ENCODE data around the gene FAM81B.
A peak's percentile ranks its signal among the peaks of the same experiment; 100 is the strongest.
"Not testable (repeated sequence)": the region's sequence is repeated elsewhere in the genome, so short reads cannot be mapped to it uniquely, and the experiment has no call there.

Gene FAM81B

GRCh38 chr5:95390812-95391492, at the start of gene FAM81B:
FAM81B (plus strand) TSS chr5:95391366; CDS start chr5:95391390, 24 bp downstream.
- DNase-seq, result no peak

- not testable (repeated sequence) for DNase-seq
Measured at GRCh38 chr5:95341444-95341843, 49.7 kb upstream of the FAM81B start.

GRCh38 chr5:95347506-95348120, 43.6 kb upstream of the FAM81B start:
- DNase-seq, result no peak

- DNase-seq, result no peak
Measured at GRCh38 chr5:95350631-95351030, 40.5 kb upstream of the FAM81B start.

GRCh38 chr5:95352691-95353090, 38.5 kb upstream of the FAM81B start:
- no peak for DNase-seq

- no peak for DNase-seq
Measured at GRCh38 chr5:95358320-95358719, 32.8 kb upstream of the FAM81B start.

- DNase-seq, result no peak
Measured at GRCh38 chr5:95358848-95359247, 32.3 kb upstream of the FAM81B start.

- DNase-seq, result not testable (repeated sequence)
Measured at GRCh38 chr5:95360667-95361066, 30.5 kb upstream of the FAM81B start.

- peak; percentile 1 to 43 for DNase-seq
Measured at GRCh38 chr5:95365302-95366095, 25.7 kb upstream of the FAM81B start.

- DNase-seq, result no peak
Measured at GRCh38 chr5:95369782-95370181, 21.4 kb upstream of the FAM81B start.

GRCh38 chr5:95374061-95374460, 17.1 kb upstream of the FAM81B start:
- DNase-seq, result no peak

- DNase-seq, result no peak
Measured at GRCh38 chr5:95375591-95375990, 15.6 kb upstream of the FAM81B start.

GRCh38 chr5:95379133-95379532, 12.0 kb upstream of the FAM81B start:
- DNase-seq, result no peak

- DNase-seq, result no peak
Measured at GRCh38 chr5:95380103-95380628, 11.0 kb upstream of the FAM81B start.

GRCh38 chr5:95382801-95383200, 8.4 kb upstream of the FAM81B start:
- no peak for DNase-seq

- DNase-seq, result no peak
Measured at GRCh38 chr5:95384485-95385213, 6.5 kb upstream of the FAM81B start.

GRCh38 chr5:95385334-95385733, 5.8 kb upstream of the FAM81B start:
- no peak for DNase-seq

- not testable (repeated sequence) for DNase-seq
Measured at GRCh38 chr5:95391965-95392364, 799 bp downstream of the FAM81B start.

- DNase-seq, result peak in 1 of 2 experiments; percentile 30
Measured at GRCh38 chr5:95392593-95393182, 1.5 kb downstream of the FAM81B start.

- no peak for DNase-seq
Measured at GRCh38 chr5:95393279-95393678, 2.1 kb downstream of the FAM81B start.

- DNase-seq, result no peak
Measured at GRCh38 chr5:95398989-95399388, 7.8 kb downstream of the FAM81B start.

GRCh38 chr5:95401626-95402025, 10.5 kb downstream of the FAM81B start:
- DNase-seq, result no peak
